Keratinocyte (primary cell): ENCODE data around the gene CNNM3.

Source experiments
- CTCF ChIP-seq, 3 experiments: IDR thresholded peaks in 1 of 3; conservative IDR thresholded peaks in 1 of 3; optimal IDR thresholded peaks in 1 of 3; 2 replicates in 2 of 3; 3 replicates in 1 of 3; pipeline versions ENCODE3 to v1.5.1; 2011; ENCODE audit warnings: low read length in 3 of 3, mild to moderate bottlenecking in 3 of 3, moderate library complexity in 2 of 3, control low read depth in 1 of 3, inconsistent platforms in 1 of 3; ENCODE audit not compliant: insufficient read depth in 2 of 3; ENCODE audit errors: extremely low read depth in 1 of 3
- EZH2 ChIP-seq: IDR thresholded peaks from one replicate; pipeline ENCODE4 v1.6.1; 2012; ENCODE audit warnings: inconsistent platforms, mild to moderate bottlenecking, low read length, moderate library complexity

- TF ChIP-seq CTCF (optimal IDR thresholded peaks at IDR 0.05 in 1 of 3, IDR thresholded peaks at IDR 0.05 in 1 of 3, conservative IDR thresholded peaks at IDR 0.05 in 1 of 3; ENCODE audit: extremely low read depth in 1 of 3, insufficient read depth in 2 of 3, low read length in 3 of 3) (no peak), EZH2 (no peak)
These were observed 54.0 kb downstream of the CNNM3 start, which contains the start of gene SEMA4C for GRCh38 chr2:96869822-96870625.
